NCI-H1930 (cell line): ENCODE measurements around the gene ARHGEF28.

ENCODE experiments used
- DNase-seq, 2 experiments: peaks; one replicate each; lab custom pipeline; 2025; lab: John Stamatoyannopoulos, UW

The ARHGEF28 gene

DNA sequence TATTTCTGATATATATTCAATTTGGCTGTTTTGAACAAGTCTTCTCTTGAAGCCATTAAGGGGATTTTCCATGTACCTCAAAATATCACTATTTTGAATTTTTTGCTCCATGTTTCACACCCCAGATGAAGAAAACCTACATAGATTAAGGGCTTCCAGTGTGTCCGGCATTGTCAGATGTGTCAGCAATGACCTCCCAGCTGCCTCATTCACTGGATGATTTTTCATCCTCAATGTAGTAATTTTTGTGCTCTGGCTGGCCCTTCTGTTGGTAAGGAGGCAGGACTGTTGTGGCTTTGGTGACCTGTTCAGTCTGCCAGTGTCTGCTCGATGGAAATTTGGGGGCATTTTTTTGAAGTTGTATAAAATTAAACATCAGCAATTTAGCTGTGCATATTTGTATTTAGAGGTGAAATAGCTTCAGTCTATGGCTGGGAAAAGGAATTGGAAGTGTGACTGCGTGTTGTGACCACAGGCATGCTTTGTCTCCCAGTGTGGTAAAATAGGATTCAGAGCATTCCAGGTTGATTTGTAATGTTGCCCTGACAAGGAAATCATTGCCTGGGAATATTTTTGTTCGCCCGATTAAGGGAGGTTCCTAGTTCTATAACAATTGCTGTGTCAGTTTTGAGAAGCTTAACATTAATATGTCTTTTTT is 312.4 kb downstream of the ARHGEF28 start:
- no peak for DNase-seq

DNA sequence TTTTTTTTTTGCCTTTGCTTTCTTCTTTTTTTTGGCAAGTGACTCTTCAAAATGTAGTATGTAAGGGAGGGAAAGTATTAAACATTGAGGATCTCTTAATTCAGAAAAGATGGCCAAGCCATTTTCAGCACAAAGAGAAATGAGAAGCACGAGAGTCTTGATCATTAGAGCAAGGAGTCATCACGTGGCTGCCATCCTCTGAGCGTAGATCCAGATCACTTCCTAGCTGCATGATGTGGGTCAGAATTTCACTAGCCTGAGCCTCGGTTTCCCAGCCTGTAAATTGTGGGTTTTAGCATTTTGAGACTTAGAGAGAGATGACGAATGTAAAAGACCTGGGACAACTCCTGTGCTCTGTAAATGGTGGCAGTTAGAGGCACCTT is 312.9 kb downstream of the ARHGEF28 start:
- DNase-seq: no peak

DNA sequence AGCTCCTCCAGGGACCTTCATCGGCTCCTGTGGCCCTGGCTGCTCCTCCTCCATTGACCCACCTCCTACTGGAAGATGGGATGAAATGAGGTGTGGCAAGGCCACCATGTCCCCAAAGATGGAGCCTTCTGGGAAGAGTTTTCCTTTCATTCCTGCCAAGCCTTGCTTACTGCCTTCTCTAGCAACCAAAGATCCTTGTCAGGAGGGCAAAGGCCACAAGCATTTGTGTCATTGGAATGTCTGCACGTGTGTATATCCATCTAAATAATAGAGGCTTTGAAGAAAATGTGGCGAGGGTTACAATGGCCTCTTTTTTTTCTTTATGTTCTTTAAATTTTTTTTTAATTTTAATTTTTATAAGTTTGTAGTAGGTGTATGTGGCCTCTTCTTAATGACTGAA is 313.6 kb downstream of the ARHGEF28 start:
- no peak for DNase-seq

DNA sequence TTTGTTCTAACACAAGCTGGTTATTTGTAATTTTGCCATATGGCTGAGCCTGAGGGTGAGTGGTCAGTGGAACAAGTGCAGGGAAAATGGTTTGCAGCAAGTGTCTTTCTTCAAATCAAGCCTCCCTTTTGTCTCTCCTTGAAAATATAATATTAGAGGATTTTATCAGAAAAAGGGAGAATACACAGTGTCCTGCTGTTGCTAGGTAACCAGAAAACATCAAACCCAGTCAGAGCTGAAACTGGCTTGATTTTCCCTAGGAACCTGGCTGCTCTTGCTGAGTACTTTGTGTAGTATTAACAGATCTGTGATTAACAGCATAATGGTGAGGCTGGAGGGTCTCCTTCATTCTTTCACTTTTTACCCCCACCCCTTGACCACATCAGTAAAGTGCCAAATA is 314.0 kb downstream of the ARHGEF28 start:
- no peak for DNase-seq

DNA sequence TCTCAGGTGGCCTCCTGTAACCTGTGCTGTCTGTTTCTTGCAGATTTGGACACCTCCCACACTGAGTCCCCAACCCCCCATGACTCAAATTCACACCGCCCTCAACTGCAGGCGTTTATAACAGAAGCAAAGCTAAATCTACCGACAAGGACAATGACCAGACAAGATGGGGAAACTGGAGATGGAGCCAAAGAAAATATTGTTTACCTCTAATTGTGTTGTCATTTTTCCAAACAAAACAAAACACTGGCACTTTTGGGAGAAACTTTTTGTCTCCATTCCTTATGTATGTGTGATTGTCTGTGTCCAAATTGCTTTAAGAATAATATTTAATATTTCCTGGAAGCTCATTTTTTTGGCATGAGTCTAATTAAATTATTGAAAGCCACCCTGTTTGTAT is 314.8 kb downstream of the ARHGEF28 start:
- no peak for DNase-seq

DNA sequence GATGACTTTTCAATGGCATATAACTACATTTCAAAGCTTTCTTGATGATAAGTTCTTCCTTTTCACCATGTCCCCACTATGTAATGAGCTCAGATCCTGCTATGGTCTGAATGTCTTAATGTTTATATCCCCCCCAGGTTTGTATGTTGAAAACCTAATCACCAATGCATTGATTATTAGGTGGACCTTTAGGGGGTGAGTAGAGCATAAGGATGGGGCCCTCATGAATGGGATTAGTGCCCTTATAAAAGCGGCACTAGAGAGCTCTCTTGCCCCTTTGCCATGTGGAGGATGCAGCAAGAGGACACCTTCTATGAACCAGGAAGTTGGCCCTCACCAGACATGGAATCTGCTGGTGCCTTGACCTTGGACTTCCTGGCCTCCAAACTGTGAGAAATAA is 316.8 kb downstream of the ARHGEF28 start:
- no peak for DNase-seq

DNA sequence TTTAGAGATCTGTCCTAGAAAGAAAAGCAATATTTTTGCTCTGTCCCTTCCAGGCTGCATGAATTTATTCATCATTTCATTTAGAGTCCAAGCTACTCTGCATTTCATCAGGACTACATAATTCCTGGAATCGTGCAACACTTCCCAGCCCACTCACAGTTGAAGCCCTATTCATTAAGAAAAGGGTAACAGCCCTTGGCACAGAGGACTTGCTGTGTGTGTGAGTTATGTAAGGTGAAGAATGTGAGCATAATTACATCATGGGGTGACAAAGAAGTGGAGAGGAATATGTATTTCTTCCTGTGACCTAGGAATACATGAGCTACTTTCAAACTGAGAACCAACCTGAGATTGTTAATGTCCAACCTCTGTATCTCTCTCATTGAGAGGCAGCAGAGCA is 317.4 kb downstream of the ARHGEF28 start:
- DNase-seq: no peak

DNA sequence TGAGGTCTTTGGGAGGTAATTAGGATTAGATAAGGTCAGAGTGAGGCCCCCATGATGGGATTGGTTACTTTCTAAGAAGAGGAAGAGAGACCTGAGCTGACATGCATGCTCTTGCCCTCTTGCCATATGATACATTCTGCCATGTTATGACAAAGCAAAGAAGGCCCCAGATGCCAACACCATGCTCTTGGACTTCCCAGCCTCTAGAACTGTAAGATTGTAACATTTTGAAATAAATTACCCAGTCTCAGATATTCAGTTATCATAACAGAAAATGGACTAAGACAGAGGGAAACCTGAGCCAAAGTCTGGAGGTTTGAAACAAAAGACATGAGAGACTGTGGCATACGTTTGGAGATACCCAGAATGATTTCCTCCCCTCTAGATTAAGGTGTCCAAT is 318.6 kb downstream of the ARHGEF28 start:
- DNase-seq: no peak

DNA sequence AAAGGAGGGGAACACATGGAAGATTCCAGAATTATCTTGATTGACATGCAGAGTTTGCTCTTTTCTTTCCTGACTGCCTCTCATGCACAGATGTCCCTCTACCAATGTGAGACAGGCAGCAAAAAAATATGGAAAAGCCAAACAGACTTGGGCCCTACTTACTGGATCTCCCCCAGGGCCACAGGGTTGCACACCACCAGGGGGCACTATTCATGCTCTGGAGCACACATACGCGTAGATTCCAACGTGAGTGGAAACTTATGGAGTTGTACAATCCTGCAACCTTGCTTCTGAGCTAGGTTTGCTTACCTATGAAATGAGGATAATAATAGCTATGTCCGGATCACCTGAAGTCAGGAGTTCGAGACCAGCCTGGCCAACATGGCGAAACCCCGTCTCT is 319.5 kb downstream of the ARHGEF28 start:
- DNase-seq: no peak

DNA sequence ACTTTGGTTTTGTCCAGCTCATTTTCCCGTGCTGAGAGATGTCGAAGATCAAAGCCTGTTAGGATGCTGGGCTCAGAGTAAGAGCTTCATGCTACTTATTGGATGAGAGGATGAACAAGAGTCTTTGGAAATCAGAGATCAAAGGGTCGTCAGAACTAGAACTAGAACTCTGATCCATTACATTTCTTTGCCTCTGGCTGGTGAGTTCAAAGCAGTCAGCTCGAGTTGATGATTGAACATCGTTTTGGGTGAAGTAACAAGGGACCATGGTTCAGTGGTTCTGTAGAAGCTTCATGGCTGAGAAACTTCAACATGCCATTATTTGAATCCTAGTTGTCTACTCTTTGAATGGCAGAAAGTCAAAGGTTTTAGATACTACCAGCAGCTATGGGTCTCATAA is 320.3 kb downstream of the ARHGEF28 start:
- DNase-seq: no peak

DNA sequence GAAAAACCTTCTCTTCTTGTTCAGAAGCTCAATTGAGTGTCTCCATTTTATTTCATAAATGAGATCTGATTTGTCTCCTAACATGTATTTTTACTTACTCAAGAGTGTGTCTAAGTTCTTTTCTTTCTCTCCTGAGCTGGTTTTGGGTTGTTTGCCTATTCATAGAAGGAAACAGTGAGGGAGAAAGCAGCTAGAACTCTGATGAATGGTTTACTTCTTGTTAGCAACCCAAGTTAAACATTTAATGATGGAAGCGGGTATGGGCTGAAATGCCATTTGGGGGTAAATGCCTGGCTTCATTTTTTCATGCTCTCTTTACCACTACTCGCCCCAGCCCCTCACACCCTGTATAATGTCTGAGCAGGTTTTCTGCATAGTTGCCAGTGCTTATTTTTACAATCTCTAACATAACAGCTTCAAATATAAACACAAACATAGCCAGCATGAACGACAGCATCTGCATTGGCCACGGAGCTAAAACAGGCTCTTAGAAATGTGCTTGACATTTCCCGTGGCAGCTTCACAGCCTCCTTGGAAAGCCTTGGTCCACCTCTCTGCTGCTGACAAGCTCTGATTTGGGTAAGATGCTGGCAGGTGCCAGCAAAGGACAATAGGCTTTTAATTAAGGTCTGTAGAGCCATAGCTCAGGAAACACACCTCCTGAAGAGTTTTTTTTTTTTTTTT is 321.1 kb downstream of the ARHGEF28 start:
- DNase-seq: no peak

DNA sequence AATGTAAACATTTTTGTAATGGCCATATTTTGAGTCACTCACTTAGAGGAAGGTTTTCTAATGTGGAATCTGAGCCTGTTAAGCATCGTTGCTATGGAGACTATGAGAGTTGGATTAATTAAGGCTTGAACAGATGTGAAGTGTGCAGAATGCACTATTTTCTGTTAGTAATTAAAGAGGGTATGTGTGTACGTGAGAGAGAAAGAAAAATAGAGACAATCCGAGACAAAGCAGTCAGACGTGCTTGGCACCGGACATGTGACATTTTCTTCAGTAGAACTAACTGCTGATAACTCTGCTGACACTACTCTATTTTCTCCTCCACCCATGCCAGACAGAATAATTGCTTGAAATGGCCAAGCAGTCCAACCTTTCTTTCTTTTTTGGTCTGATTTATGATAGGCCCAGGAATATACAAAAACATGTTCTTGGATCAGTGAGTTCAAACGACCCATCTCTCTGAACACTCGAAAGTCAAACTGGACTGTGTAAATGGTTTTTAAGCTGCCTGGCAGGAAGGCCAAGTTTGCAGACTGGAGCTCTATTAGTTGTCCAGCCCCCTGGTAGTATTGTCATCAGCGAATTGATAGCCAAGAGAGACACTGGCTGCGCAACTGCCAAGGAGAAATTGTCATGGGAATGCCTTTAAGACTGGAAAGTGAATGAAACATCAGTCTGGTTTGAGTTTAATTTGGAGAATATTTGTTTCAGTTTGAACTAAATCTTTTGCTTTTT is 322.1 kb downstream of the ARHGEF28 start:
- DNase-seq: peak in 1 of 2 experiments; percentile 16

DNA sequence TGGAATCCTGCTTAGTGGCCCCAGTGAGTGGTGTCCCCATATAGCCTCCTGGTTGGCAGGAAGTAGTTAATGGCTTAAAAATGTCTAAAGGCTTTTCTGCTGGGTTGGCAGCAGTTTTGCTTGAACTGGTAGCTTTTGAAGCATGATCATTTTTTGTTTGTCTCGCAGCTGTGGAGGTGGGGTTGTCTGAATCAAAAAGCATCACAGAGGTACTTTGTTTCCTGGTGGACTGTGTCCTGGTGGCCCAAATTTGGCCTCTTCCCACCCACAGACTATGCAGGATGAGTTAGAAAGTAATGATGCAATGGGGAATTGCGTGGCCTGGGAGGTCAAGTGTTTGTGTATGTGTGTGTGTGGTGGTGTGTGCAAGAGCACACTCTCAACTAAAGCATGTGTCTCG is 322.7 kb downstream of the ARHGEF28 start:
- DNase-seq: no peak

DNA sequence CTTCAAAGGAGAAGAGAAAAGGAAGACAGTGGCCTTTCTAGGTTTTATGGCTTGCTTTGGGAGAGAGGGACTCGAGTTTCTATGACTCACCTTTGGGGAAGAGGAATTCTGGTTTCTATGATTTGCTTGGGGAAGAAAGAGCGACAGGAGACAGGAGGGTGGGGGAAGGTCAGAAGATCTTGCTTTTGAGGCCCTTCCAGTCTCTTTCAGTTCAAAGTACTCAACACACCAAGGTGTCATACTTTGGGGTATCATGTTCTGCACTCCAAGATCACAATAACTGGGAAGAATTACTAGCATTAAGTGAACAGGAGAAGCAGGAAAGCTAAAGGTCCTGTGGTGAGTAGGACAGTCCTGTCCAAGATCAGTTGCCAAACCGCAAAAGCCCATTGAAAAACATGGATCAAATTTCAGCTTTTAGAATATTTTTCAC is 324.5 kb downstream of the ARHGEF28 start:
- DNase-seq: no peak

DNA sequence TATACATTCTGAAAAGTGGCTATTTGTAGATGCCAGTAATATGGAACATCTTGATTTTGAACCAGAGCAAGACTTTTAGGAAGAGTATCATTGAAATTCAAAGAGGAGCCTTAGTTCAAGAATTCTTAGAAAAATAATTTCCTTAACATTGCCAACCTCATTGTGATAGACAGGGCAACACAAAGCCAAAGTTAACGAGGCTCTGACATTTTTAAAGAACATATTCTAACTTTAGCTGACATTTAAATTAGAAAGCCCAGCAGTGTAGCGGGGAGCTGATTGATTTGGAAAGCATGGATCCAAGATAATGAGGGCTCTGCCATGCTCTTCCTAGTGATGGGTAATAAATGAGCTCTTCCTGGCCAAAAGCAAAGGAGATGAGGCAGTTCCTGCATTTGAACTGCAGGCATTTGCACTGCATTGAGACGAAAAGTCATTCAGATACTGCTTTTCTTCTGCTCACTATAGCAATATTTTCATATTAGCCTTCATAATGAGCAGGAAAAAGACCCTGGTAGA is 325.0 kb downstream of the ARHGEF28 start:
- no peak for DNase-seq

DNA sequence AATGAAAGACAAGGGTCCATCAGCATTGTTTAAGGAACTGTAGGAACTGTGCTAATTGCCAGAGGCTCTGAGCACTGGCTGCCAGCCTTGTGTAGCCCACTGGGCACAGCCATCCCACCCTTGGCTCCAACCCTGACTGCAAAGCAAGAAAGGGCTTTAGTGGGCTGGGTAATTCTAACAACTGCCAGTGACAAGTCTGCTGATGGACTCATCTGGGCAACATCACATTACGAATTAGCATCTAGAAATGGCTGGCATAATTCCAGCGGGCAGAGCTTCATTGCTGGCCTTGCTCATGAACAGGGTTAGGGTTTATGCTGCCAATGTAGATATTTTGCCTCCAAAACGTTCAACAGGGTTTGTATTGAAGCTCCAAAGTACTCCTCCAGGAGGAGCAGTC is 326.9 kb downstream of the ARHGEF28 start:
- no peak for DNase-seq

DNA sequence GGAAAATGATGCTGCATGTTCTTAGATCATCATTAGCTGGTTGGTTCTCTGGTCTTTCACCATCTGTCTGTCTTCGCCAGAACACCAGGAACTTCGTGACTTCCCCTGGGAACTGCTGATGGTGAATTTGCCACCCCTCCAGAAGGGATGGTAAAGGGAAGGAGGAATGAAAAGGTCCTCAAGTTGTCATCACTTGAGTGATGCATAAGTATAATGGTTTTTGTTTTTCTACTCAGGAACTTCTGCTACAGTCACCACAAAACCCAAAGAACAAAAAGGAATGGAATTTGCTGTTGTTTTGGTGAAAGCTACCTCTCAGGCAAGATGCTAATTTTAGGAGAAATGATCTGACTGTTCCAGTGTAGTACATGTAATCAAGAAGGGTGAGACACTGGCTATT is 328.4 kb downstream of the ARHGEF28 start:
- DNase-seq: no peak

DNA sequence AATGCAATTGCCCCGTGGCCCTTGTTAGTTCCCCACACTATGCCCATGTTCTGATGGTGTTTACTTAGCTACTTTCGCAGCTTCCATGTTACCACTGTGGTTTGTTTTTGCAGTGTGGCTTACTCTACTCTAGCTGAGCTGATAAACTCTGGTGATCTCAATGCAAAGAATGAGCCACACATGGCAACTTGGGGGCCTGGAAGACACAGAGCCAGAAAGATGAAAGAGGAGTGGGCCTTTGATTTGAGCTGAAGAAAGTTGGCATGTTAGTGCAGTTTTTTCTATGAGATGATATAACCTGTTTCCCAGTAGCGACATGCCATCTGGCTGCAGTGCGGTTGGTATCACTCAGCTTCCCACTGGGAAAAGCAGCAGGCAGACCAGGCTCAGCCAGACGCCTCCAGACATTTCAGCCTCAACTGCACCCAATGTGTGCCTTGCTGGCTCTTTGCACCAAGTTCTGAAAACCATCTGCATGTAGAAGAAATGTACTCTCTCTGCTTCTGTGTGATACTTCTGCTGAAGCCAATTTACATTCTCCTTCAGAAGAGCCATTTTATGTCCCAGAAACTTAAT is 329.4 kb downstream of the ARHGEF28 start:
- no peak for DNase-seq

DNA sequence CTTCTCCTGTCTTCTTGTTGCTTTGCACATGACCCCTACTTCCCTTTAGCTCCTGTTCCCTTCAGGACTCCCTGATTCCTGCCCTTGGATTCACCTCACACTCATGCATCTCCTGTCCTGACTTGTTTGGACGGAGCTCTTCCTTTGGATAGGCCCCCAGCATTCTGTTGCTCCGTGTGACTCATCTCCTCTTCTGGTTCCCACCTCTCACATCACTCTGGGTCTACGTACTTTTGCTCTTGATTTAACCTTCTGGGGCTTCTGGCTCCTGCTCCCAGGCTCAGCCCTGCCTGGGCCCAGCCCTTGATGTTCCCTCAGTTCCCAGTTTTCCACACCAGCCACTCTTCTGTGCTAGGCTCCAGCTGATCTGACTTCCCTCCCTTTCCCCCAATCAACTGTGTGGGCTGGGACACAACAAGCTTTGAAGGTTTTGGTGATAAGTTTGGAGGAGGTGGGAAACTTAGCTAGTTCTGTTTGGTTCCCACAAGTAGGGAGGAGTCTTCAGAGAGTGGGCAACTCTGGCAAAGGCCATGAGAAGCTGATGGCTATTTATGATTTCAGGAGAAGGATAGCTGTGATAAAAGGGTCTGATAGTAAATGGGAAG is 331.5 kb downstream of the ARHGEF28 start:
- DNase-seq: no peak

DNA sequence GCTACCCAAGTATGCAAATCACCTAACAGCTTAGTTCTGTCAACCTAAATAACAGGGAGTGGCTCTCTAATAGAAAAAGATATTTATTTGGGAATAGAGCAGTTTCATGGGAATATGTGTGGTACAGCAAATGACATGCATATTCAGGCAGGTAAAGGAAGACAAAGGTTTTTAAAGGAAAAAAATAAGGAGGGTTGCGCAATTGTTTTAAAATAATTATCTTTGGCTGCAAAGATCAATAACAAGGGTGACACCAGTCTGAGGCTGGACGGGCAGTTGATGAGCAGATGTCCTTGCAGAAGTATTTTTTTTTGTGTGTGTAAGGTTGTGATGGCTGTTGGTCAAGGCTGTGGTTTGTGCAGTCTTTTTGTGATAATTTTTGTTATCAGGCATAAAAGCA is 332.0 kb downstream of the ARHGEF28 start:
- no peak for DNase-seq

DNA sequence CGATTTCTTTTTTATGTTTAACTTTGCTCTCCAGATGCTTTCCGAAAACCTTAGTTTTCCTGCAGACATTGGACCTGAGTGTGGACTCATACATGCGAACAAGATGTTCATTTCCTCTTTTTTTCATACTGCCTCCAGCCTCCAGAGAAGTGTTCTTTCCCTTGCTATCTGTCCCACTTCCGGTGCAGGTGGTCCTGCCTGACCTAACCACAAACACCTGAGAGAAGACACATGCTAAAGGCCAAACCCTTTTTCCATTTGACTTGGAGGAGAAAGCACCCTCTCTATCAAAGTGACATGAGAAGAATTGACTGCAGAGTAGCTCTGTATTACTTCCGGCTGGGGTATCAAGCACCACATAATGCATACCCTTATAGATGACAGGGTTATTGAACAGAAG is 334.0 kb downstream of the ARHGEF28 start:
- DNase-seq: no peak

DNA sequence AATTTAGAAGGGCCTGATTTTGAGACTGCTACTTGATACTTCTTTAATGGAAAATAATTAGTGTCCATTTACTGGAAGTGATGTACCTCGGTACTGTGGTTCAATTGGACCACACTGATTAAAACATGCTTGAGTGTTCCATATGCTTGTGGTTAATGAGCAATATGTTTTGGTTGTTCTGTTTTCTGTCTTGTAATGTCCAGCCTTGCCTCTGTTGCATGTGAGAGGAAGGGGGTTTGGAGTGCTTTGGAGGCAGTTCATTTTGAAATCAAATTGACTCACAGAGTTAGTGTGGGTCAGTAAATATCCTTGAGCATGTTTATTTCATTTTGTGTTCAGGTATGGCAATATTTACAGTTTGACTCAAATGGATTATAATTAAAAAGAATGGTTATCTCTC is 334.4 kb downstream of the ARHGEF28 start:
- DNase-seq: no peak
